Measurements from ENCODE around the gene FAM50B. TPM values are rescaled to one million over a fixed set of nuclear protein-coding genes. Genes with fewer than 3 reads are reported as not detected.

The FAM50B gene
- total RNA-seq, 1 experiment from 2014 or later, result 14.3 TPM

DNA sequence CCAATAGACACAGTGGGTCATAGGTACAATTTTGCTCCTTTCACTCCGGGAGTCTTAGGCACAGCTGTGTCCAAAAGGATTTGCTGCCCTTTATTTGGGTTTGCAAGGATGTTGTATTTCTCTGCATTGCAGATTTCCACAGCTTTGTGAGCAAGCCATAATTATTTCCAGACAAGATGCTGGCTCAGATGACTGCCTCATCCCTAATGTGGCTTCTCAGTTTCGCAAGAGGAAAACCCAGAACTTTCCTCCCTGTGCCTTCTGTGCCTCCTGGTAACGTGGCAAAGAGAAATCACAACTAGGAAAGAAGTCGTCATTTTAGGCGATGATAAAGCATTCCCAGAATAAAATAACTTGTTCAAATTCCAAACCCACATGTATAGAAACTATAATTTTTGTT is 33.7 kb downstream of the FAM50B start:
- DNase-seq, result no peak
- Histone ChIP-seq H3K79me2 (ENCODE audit: low read depth) (no peaks in the 10 kb centered on the region), H3K4me1 (replicated peaks; ENCODE audit: insufficient read depth) (peaks cover 22% of the 10 kb centered on the region), H3K27me3 (ENCODE audit: insufficient read depth, low read depth) (no peaks in the 10 kb centered on the region), H2AFZ (no peak overlapping the region), H3F3A (ENCODE audit: insufficient read depth, low read depth) (no peaks in the 10 kb centered on the region), H3K9me2 (ENCODE audit: insufficient read depth) (no peaks in the 10 kb centered on the region), H4K20me1 (ENCODE audit: insufficient read depth) (no peaks in the 10 kb centered on the region), H3K36me3 (ENCODE audit: low read depth) (no peaks in the 10 kb centered on the region), H3K4me2 (no peak overlapping the region), H3K4me3 (no peak overlapping the region), H3K9me3 (ENCODE audit: insufficient read depth, low read depth) (no peaks in the 10 kb centered on the region), H3K27ac (no peak overlapping the region)
- ChIA-PET POLR2A (ENCODE audit: unreplicated experiment) (no interaction called here), CTCF (no interaction called here)
- intact Hi-C loops (cut with micrococcal nuclease; ENCODE audit: unreplicated experiment), result no loop called here
- TF ChIP-seq, protein P1, sequence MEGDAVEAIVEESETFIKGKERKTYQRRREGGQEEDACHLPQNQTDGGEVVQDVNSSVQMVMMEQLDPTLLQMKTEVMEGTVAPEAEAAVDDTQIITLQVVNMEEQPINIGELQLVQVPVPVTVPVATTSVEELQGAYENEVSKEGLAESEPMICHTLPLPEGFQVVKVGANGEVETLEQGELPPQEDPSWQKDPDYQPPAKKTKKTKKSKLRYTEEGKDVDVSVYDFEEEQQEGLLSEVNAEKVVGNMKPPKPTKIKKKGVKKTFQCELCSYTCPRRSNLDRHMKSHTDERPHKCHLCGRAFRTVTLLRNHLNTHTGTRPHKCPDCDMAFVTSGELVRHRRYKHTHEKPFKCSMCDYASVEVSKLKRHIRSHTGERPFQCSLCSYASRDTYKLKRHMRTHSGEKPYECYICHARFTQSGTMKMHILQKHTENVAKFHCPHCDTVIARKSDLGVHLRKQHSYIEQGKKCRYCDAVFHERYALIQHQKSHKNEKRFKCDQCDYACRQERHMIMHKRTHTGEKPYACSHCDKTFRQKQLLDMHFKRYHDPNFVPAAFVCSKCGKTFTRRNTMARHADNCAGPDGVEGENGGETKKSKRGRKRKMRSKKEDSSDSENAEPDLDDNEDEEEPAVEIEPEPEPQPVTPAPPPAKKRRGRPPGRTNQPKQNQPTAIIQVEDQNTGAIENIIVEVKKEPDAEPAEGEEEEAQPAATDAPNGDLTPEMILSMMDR (conservative IDR thresholded peaks at IDR 0.05), result no peak
- TF ChIP-seq EZH2 (IDR thresholded peaks at IDR 0.05; ENCODE audit: low read depth), result no peak
- no TSS peak for BruUV-seq (replicated peaks)

DNA sequence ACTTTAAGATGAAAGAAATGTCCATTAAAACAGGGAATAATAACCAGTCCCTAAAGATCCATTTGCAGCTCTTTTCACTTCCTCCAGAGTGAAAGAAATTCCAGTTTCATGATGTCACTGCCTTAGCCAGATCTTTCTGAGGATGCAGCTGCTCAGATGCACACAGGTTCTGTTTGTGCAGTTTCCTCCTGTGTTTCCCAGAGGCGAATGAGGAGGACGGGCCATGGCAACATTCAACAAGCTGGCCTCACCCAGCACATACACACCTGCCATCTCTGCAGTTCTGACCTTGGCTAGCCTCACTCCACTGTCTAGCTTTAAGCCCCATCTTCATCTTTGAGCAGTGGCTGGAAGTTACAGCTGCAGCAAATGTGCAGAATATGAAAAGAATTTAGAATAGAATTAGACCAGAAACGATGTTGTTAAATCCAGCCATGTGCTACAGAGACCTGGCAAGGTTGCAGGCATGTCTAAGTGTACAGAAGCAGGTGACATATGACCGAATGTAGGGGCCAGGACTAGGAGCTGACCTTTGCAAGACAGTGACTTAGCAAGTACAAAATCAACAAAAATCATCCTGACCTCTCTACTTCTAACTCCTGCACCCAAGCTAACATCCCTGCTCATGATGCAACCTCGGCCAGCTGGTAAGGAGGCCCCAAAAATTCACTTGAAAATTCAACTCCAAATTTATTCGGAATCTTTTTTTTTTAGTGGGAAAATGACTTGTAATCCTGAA is 35.0 kb downstream of the FAM50B start:
- peak; percentile 49 to 71 for DNase-seq
- no peaks in the 10 kb centered on the region for H3K27me3 ChIP-seq (ENCODE audit: insufficient read depth, low read depth)
- no peaks in the 10 kb centered on the region for H3K9me2 ChIP-seq (ENCODE audit: insufficient read depth)
- no TSS peak for BruUV-seq (replicated peaks)
- peaks cover 35% of the 10 kb centered on the region for H3K4me1 ChIP-seq (replicated peaks; ENCODE audit: insufficient read depth)
- H2AFZ ChIP-seq, result no peak overlapping the region
- H3K4me3 ChIP-seq, result no peak overlapping the region
- H3K9me3 ChIP-seq (ENCODE audit: insufficient read depth, low read depth), result no peaks in the 10 kb centered on the region
- no peaks in the 10 kb centered on the region for H3K36me3 ChIP-seq (ENCODE audit: low read depth)
- intact Hi-C loops (cut with micrococcal nuclease; ENCODE audit: unreplicated experiment), result loop anchor here (2.0 kb wide), 1 partner anchor 29 kb away; no protein-coding TSS in a partner anchor
- ChIA-PET POLR2A (ENCODE audit: unreplicated experiment) (interaction anchor here (0.7 to 0.8 kb wide), 3 partner anchors 28 to 88 kb away, joined by 3 to 5 read pairs (median 4); no protein-coding TSS in a partner anchor), CTCF (interaction anchor here (0.6 to 1.2 kb wide), 3 partner anchors 30 to 91 kb away, joined by 3 to 4 read pairs (median 3); partner anchors contain the start of gene FAM50B)
- H3K79me2 ChIP-seq (ENCODE audit: low read depth), result no peaks in the 10 kb centered on the region
- H3F3A ChIP-seq (ENCODE audit: insufficient read depth, low read depth), result peaks cover 7% of the 10 kb centered on the region; the same call in 1 of the 2 replicates
- TF ChIP-seq EZH2 (IDR thresholded peaks at IDR 0.05; ENCODE audit: low read depth), result no peak
- no peak overlapping the region for H3K4me2 ChIP-seq
- no peaks in the 10 kb centered on the region for H4K20me1 ChIP-seq (ENCODE audit: insufficient read depth)
- no peak overlapping the region for H3K27ac ChIP-seq

GRCh38 chr6:3885262-3886036 is 36.3 kb downstream of the FAM50B start:
- TF ChIP-seq, protein P1 (conservative IDR thresholded peaks at IDR 0.05), result peak; percentile 55
- no peak for TF ChIP-seq EZH2 (IDR thresholded peaks at IDR 0.05; ENCODE audit: low read depth)
- Histone ChIP-seq H3K27me3 (ENCODE audit: insufficient read depth, low read depth) (no peaks in the 10 kb centered on the region), H3K27ac (no peak overlapping the region), H3K36me3 (ENCODE audit: low read depth) (no peaks in the 10 kb centered on the region), H3F3A (ENCODE audit: insufficient read depth, low read depth) (peaks cover 7% of the 10 kb centered on the region; the same call in 1 of the 2 replicates), H3K79me2 (ENCODE audit: low read depth) (no peaks in the 10 kb centered on the region), H4K20me1 (ENCODE audit: insufficient read depth) (no peaks in the 10 kb centered on the region), H3K4me2 (no peak overlapping the region), H3K9me3 (ENCODE audit: insufficient read depth, low read depth) (no peaks in the 10 kb centered on the region), H3K9me2 (ENCODE audit: insufficient read depth) (no peaks in the 10 kb centered on the region), H3K4me1 (replicated peaks; ENCODE audit: insufficient read depth) (peaks cover 40% of the 10 kb centered on the region), H3K4me3 (no peak overlapping the region), H2AFZ (no peak overlapping the region)
- intact Hi-C loops (cut with micrococcal nuclease; ENCODE audit: unreplicated experiment), result loop anchor here (2.0 to 5.0 kb wide), 2 partner anchors 27 to 47 kb away; no protein-coding TSS in a partner anchor
- CTCF ChIA-PET, result interaction anchor here (0.8 to 0.9 kb wide), 2 partner anchors 37 to 47 kb away, joined by 4 read pairs; partner anchors contain the start of gene FAM50B
- no TSS peak for BruUV-seq (replicated peaks)
- POLR2A ChIA-PET (ENCODE audit: unreplicated experiment), result interaction anchor here (0.5 to 0.7 kb wide), 3 partner anchors 77 to 134 kb away, joined by 3 read pairs; partner anchors contain the start of gene PXDC1
- DNase-seq, result peak; percentile 29 to 48

Measured in PC-9 (cell line).